ENCODE measurements around the gene NIPA2.

GRCh38 chr15:22831473-22831872 is 7.0 kb upstream of the NIPA2 start:
- TF ChIP-seq YY1 (IDR thresholded peaks at IDR 0.05; ENCODE audit: insufficient read depth, insufficient read length): no peak
- TF ChIP-seq ZNF274 (IDR thresholded peaks at IDR 0.05; ENCODE audit: low read depth, low read length): no peak
- TF ChIP-seq SUZ12 (IDR thresholded peaks at IDR 0.05; ENCODE audit: extremely low read depth, insufficient read depth, insufficient read length): no peak

Measured in NT2/D1 (cell line).